Measurements from ENCODE around the gene WNT11.

GRCh38 chr11:76206327-76207081 lies at the start of gene WNT11:
- TF ChIP-seq, protein P1, sequence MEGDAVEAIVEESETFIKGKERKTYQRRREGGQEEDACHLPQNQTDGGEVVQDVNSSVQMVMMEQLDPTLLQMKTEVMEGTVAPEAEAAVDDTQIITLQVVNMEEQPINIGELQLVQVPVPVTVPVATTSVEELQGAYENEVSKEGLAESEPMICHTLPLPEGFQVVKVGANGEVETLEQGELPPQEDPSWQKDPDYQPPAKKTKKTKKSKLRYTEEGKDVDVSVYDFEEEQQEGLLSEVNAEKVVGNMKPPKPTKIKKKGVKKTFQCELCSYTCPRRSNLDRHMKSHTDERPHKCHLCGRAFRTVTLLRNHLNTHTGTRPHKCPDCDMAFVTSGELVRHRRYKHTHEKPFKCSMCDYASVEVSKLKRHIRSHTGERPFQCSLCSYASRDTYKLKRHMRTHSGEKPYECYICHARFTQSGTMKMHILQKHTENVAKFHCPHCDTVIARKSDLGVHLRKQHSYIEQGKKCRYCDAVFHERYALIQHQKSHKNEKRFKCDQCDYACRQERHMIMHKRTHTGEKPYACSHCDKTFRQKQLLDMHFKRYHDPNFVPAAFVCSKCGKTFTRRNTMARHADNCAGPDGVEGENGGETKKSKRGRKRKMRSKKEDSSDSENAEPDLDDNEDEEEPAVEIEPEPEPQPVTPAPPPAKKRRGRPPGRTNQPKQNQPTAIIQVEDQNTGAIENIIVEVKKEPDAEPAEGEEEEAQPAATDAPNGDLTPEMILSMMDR (conservative IDR thresholded peaks at IDR 0.05; ENCODE audit: low read depth, low read length), result no peak
- TF ChIP-seq EZH2 (IDR thresholded peaks at IDR 0.05; ENCODE audit: low read length, unreplicated experiment) (no peak), EZH2phosphoT487 (IDR thresholded peaks at IDR 0.05; ENCODE audit: borderline replicate concordance, low read length) (no peak; the same call in 1 of the 2 replicates)
